Choroid plexus epithelial cell (primary cell): ENCODE data around the gene PIK3CD.

Source experiments
- DNase-seq: peaks from one replicate; pipeline ENCODE4 v3.0.0-alpha.2; 2010; ENCODE audit warnings: low read depth
- H3K4me3 ChIP-seq: 2 replicates; pipeline ENCODE4 v1.5.1; 2011; ENCODE audit warnings: low read depth, mild to moderate bottlenecking, control low read depth, low read length, moderate library complexity
- CTCF ChIP-seq: conservative IDR thresholded peaks from 2 replicates; pipeline ENCODE4 v1.5.1; 2011; ENCODE audit warnings: low read depth, mild to moderate bottlenecking, control low read depth, inconsistent platforms, low read length, moderate library complexity

Gene PIK3CD

DNA sequence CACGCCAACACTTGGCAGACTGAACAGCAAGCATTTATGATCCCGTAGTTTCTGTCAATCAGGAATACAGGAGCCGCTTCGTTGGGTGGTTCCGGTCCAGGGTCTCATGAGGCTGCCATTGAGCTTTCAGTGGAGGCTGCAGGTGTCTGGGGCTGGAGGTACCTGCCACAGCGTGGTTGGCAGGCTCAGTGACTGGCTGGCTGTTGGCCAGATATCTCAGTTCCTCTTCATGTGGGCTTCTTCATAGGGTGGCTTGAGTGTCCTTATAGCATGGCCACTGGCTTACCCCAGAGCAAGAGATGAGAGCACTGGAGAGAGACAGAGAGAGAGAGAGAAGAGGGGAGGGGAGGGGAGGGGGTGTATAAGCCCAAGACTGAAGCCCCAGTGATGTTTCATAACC is 29.3 kb downstream of the PIK3CD start:
- no peak overlapping the region for H3K4me3 ChIP-seq
- TF ChIP-seq CTCF, result no peak
- DNase-seq, result no peak

DNA sequence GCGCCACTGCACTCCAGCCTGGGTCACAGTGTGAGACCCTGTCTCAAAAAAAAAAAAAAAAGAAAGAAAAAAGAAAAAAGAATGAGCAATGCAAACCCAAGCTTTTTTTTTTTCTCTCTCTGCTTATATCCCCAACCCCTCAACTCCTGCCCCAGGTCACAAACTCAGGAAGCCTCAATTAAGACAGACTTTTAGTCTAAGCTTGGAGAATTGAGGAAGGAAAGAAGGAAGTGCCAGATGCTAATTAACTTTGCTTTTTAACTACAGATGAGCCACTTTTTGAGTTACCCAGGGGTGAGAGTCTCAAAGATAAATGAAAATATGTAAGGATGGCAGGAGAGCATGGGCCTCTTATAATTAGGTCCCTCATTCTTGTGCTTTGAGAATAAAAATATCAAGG is 33.3 kb downstream of the PIK3CD start:
- H3K4me3 ChIP-seq, result no peak overlapping the region
- no peak for TF ChIP-seq CTCF
- no peak for DNase-seq

DNA sequence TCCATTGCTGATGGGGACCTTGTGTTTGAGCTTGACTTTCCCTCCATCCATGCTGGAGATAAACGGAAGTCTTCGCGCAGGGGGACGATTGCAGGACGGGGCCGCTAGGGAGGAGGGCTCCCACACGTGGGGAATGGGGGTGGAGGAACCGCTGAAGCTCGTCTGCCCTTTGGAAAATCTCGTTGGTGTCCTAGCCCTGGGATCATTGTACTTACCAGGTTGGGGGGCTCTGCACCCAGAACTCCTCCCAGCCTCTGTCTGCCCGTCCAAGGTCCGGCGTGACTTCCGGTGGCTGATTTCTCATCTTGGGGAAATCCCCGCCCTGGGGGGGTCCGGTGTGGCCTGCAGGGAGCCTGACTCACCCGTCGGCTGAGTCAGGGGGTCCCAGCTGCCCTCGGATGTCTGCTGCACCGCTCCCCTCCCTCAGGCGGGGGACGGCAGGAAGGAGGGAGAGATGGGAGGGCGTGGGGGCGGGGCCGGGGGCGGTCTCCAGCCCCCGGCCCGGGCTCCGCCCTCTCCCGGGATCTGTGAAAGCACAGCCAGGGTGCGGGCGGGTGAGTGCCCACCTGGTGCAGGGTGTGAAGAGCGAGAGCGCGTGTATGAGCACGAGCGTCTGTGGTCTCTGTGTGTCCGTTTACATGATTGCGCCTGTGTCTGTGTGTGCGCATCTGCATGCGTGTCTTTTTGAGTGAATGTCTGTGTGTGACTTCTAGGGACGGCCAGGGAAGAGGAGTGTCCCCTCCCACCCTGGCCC is 35.8 kb downstream of the PIK3CD start:
- peak overlapping the region; percentile 61 for H3K4me3 ChIP-seq
- TF ChIP-seq CTCF, result no peak
- peak; percentile 77 for DNase-seq

- H3K4me3 ChIP-seq, result peak overlapping the region; percentile 61
- peak; percentile 40 for DNase-seq
- no peak for TF ChIP-seq CTCF
Measured at GRCh38 chr1:9687874-9688582, 36.5 kb downstream of the PIK3CD start.

GRCh38 chr1:9688599-9688998 is 37.1 kb downstream of the PIK3CD start:
- no peak for TF ChIP-seq CTCF
- peak overlapping the region; percentile 62 for H3K4me3 ChIP-seq
- no peak for DNase-seq

- peak overlapping the region; percentile 62 for H3K4me3 ChIP-seq
- peak; percentile 67 for DNase-seq
- no peak for TF ChIP-seq CTCF
Measured at GRCh38 chr1:9689011-9689706, 37.6 kb downstream of the PIK3CD start.
